SK-N-DZ (cell line): ENCODE measurements around the gene ARHGEF11.

Experiments
- DNase-seq: peaks from one replicate; pipeline ENCODE4 v3.0.0-alpha.2; 2015; ENCODE audit warnings: low spot score

Gene ARHGEF11

DNA sequence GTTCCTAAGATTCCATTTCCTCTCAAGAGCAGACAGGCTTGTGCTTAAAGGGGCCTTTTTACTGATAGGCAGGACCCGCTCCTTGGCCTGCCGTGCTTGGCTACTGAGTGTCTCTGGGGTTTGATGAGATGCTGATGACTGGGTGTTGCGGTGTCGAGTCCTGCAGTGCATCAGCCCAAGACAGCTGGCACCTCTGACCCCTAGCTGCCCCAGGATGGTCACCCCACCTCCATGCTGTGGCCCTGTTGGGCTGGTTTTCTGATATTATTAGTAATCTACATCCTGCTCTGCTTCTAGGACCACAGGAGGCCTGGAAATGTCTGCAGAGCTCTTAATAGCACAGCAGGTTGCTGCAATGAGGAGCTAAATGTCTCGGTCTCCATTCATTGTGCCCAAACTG is 96.4 kb downstream of the ARHGEF11 start:
- DNase-seq = no peak

DNA sequence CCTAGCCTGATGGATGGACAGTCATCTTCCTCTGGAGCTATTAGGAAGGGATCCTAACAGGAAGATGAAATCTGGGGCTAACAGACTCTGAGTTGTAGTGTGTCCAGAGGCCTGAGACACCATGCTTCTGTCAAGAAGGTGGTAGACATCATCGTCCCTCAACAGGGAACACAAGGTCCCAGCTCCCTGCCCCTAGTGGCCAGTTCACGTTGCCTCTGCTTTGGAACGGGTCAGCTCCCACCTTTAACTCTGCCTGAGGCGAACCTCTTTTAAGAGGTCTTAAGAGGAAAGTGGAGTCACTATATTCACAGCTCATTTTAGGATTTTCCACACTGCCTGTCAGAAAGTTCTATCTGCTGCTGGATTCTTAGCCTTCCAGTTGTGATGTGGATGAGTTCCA is 96.8 kb downstream of the ARHGEF11 start:
- no peak for DNase-seq

DNA sequence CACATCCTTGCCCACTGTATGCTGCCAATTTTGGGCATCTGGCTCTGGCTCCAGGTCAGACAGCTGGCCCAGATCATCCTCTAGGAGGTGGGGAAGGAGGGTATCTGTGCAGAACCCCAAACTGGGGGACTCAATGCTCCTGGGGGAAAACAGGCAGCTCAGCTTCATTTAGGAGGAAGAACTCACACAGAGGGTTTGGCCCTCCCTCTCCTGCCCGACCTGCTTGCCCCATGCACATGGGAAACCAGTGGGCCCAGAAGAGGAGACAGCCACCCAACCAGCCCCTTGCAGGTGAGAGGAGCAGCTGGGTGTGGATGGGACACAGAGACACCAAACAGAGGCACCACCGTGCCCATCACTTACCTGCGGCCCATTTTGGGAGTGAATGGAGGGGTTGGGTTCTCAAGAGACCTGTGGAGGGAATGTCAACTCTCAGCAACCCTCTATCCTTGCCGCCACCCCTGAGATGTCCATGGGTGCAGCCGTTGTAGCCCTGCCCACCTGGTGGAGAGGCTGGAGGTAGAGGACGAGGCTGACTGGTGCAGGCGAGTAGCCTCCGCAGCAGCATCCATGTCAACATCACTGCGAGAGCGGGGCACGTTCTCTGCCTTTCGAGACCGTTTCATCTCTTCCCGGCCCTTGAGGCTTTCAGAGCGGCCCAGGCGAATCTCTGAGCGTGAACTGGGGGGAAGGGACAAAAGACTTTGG is 97.6 kb downstream of the ARHGEF11 start:
- DNase-seq = no peak

DNA sequence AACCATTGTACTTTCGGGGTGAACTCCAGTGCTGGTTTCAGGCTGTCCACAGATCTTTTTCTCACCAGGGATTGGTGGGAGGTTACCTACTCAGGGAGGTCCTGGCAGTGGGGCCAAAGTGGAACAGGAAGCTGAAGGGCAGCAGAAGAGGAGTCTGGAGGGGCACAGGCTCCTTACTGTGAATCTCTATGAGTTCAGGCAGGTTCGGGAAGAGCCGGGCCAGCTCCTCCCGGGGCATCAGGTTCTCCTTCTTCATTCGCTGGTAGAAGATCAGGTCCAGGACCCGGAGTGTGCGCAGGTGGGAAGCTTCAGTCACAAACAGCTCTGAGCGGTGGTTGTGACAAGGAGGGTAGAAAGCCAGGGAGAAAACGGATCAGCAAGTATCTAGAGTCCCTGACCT is 98.4 kb downstream of the ARHGEF11 start:
- DNase-seq = no peak

DNA sequence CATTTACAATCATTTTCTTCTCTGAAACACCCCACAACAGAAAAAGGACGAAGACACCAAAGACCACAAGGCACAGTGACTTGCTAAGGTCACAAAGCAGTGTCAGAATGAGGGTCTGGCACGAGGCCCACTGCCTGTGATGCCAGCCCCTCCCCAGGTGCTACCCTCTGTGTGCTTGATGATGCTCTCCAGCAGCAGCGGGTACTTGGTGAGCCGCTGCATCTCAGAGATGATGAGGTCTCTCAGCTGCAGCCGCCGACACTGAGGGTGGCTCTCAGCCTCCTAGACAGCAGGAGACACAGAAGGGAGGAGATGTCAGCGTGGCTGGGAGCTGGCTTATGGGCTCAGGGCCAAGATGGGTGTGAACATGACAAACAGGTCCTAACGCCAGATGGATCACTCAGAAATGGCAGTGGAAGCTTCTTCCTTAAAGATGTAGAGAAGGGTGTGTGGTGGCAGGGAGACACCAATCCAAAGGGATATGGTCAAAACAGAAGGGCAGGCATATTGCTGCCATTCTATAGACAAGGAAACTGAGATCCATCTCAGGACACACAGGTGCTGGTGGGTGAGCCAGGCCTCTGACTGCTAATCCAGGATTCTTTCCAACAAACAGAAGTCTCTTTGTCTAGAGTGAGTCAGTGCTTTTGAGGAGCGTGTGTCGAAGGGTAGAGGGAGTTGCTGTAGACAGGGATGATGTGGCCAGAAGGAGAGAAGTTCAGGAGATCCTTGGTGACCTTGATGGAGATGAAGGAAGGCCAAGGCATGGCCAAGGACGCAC is 99.5 kb downstream of the ARHGEF11 start:
- no peak for DNase-seq

DNA sequence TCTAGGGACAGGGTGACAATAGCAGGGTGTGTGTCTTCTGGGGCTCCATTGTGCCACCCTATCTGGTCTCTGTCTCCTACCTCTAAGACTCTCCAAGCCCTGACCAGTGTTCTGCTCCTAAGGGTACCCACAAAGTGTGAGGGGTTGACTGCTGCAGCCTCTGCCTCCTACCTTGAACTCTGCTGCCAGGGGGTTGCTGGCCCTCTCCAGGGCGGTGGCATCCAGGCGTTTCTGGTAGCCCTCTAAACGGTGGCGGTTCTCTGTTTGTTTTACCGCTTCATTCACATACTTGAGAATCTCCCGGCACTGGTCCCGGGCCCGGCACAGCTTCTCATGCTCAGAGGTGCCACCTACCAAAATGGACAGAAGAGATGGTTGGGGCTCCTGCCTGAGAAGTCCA is 100.7 kb downstream of the ARHGEF11 start:
- DNase-seq = no peak

DNA sequence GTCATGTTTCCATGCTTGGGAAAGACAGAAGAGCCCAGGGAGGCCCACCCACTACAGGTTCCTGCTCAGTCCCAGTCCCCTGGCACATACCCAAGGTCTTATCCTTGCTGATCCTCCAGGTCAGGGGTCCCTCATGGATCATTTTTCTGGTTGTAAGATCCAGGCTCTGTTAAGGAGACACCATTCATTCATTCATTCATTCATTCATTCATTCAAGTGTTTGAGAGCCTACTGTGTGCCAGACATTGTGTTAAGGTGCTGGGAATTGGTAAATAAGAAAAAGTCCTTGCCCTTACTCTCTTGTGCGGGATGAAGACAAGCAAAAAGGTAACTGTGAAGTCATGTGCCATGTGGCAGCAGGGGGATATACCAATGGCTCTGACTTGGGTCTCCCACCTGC is 101.3 kb downstream of the ARHGEF11 start:
- no peak for DNase-seq

DNA sequence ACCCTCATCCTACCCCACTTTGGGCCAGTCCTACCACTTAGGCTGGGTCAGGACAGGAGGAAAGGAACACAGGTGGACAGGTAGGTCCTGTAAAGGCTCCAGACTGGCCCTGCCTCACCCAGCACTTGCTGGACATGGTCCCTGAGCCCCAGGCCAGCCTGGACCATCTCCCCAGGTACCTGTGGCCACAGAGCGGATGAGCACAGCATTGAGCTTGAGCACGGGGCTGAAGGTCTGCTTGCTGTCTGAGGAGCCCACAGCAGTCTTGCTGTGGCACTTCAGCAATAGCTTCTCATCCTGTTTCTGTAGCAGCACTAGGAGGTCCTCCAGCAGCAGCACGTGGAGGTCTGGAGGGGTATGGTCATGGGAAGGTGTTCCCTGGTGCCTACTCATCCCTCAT is 101.8 kb downstream of the ARHGEF11 start:
- DNase-seq = no peak

DNA sequence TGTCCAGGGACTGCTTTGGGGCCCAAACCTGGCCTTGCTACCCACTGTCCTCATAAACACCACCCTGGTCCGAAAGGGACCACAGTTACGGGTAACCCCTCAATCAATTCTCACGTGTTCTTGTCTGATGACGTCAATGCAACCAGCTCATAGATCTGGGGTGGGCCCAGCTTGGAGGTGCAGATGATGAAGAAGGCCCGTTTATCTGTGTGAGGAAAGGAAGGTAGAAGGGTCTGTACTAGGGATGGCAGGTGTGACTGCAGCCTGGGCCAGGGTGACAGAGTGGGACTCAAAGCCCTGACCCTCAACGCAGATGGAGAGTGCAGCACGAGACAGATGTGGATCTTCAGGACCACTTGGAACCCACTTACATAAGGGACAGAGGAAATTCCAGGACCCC is 103.0 kb downstream of the ARHGEF11 start:
- no peak for DNase-seq

DNA sequence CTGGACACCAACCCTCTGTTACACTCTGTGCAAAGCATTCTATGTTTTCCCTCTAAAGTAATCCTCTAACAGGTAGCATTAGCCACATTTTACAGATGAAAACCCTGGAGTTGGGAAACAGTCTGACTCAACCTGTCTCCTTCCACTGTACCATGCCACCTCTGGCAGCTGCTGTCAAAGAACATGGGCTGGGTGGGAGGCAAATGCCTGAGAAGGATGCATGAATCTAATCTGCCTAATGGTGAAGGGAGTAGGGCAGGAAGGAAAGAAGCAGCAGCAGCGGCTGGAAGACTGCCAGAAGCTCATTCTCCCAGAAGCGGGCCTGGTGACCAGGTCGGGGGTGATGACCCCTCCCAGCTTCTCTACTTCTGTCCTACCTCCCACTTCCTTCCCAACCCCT is 103.4 kb downstream of the ARHGEF11 start:
- no peak for DNase-seq

DNA sequence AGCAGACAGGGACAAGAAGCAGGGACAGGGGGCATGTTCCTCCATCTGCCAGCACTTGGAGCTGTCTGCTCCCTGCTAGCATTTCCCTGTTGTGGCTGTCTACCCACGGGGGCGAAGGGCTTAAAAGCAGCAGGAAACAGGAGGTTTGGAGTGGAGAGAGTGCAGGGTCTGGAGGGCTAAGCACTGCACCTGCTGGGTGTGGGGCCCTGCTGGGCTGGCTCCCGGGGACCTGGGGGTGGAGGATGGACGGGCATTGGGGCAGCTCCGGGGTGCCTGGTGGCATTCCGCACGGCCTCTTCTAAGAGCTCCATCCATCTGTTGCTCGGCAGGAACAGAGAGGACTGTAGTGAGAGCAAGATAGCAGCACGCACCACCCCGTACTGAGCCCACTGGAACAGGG is 103.9 kb downstream of the ARHGEF11 start:
- no peak for DNase-seq

DNA sequence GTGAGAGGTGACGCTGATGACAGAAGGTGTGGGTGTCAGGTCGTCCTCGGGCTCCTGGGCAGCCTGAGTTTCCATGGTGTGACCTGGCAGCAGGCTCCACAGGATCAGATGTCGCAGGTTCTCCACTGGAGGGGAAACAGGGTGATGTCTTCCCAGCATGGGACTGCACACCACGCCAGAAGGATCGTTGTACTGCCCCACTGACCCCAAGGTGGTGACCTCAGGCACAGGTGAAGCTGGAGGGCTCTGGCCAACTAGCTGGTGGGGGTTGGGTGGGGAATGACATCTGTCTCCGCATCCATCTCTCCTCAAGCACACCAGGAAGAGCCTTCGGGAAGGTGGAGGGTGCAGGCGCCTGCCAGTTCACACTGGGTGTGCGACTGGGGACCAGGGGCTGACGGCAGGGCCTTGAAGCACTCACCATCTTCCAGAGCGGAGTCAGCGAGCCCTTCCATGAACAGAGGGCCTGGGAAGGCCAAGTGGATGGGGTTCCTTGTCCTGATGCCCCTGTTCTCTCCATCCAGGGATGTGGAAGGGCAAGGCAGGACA is 105.7 kb downstream of the ARHGEF11 start:
- no peak for DNase-seq

DNA sequence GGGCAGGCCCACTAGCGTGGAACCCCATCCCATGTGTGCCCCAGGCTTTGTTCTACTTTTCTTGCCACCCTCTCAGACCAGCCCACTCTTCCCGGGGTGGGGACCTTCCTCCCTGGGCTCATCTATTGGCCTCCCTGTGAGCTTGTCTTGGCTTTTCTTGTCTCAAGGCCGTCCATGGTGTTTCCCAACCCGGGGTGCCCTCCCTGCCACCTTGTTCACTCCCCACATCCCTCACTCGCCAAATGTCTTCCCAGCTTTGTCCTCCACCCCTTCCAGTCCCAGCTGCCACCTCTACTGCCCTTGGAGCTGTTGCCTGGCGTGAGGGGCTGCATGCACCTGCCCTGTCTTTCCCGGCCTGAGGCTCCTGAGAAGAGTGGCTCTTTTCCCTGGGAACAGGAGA is 106.7 kb downstream of the ARHGEF11 start:
- no peak for DNase-seq

DNA sequence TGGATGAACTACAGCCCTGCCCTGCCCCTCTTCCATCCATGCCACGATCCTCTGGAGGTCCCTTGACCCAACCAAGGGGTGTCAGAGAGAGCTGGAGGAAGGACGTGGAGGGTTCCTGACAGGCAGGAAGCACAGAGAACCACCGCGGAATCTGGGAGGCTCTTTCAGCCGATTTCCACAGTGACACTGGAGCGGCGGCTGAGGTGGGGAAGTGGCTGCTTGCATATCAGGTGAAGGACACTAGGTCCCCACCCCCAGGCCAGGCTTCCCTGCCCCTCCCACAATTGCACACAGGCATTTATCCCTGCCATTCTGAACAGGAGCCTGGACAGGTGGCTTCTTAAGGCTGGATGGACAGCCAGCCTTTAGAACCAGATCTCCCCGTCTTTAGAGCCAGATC is 107.7 kb downstream of the ARHGEF11 start:
- no peak for DNase-seq

DNA sequence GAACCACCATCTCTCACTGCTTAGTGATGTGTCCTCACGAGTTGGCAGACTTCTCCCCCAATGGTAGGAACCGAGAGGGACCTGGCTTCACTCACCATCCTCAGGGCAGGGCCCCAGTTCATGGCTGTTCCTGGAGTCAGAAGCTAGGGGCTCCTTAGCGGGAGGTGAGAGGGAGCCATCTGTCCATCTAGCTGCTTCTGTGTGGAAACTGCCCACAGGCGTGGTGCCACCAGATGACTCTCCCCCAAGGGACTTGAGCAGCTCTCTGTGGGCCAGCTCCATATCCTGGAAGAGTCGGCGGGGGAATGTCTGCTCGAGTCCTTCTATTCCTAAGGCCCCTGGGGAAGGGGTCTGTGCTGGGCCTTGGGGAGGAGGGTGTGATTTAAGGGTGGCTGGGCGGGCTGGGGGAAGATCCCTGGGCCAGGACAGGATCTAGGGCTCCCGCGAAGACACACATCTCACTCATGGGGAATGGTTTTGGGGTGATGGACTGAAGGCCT is 108.8 kb downstream of the ARHGEF11 start:
- no peak for DNase-seq

DNA sequence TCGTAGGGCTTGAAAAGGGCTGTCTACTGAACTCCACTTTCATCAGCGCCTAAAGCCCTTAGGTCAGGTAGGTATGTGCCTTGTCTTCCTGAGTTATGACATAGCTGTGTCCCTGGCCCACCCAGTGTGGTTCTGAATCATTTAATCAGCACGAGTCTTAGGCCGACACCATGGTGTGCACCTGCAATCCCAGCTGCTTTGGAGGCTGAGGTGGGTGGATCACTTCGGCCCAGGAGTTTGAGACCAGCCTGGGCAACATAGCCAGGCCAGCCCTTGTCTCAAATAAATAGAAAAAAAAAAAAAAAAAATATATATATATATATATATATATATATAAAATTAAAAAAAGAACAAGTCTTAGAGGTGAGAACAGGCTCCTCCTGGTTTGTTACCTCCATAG is 109.4 kb downstream of the ARHGEF11 start:
- DNase-seq = no peak

DNA sequence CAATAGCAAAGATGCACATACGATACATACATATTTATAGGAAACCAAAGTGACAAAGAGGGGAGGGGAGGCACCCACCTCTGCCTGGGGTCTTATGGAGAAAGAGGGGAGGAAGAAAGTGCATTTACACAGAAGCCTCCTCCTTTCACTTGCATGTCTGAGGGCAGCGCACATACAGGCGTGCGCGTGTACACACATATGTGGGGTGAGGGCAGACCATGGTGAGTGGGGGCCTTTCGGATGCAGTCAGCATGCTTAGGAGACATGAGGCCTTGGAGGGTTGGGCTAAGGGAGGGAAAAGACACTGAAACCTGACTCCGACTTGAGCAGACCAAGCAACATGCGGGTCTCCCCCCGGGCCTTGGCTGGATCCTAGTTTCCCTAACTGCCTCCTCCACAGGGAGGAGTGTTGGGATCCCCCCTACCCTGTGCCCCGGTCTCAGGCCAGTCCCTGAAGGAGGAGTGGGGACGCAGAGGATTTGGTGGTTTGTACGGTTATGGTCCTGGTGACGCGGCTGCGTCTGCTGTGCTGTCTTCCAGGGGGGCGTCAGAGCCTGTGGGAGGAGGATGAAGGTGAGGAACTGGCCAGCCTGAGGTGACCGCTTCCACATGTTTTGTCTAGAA is 109.9 kb downstream of the ARHGEF11 start:
- no peak for DNase-seq

DNA sequence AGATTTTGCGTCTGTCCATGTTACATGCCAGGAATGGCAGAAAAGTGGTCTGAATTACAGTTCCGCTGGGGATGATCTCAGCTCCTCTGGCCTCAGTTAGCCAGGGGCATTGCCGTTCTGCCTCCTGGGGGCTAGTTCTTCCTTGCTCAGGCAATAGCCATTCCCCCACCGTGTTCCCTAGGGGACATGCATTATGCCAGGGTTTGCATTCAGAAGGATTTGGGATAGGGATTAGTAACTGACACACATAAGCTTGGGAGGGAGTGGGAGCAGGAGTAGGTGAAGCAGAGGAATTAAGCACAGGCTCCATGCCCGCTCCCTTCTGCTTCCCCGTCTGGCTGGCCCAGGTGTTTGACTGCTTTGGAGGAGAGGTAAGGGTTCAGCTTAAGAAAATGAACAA is 112.4 kb downstream of the ARHGEF11 start:
- no peak for DNase-seq

DNA sequence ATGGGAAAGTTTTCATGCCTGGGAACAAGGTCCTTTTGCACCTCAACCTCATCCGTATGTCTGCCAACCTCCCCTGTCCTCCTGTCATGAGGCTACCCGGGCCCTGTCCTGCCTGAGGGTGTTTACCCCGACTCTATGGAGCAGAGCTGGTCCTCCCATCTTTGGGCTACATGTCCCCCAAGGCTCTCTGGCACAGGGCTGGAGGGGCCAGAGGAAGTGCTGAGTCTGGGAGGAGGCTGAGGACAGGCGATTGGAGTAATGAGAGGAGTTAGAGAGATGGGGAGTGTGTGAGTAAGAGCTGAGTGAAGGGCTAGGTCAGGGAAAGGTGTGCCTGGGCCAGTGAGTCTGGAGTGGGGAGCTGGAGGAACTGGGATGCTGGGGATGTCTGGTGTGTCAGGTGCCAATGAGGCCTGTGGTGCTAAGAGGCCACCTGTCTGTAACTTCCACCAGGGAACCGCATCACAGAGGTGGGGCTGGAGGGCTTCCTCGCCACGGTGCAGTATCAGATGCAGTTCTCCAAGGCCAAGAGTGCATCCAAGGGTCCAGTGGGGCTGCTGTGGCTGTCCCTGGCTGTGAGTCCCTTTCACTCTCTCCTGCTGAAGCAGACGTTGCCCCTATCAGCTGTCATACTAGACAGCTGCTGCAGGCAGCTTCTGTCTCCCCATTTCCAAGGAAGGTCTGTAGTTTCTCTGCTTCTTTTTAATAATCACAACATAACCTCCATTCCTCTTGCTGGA is 113.4 kb downstream of the ARHGEF11 start:
- DNase-seq = no peak

DNA sequence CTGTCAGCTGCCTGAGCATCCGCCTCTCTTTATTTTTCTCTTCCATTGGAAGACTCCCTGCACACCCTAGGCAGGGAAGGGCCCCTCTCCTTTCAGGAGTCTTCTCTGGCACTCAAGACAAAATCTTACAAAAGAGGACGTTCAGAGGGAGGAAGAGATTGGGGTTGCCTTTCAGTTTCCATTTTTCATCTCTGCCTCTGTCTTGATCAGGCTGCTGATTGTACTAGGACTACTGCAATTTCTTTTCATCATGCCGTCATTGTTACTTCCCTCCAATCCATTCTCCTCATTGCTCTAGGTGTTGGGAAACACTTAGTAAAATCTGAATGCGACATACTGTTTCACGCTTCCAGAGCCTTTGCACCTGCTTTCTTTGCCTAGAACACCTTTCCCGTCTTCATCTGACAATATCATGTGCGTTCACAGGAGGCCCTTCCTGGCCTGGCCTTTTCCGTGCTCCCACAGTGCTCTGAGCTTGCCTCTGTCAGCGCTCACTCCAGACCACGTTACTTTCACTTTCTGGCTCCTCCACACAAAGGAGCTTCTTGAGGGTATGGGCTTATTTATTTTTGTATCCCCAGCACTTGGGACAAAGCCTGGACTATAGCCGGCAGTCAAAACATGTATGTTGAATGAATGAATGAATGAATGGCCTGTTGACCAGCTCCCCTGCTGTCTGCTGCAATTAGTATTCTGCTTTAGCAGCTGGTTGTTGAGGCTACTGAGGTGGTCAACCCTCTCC is 114.2 kb downstream of the ARHGEF11 start:
- no peak for DNase-seq

DNA sequence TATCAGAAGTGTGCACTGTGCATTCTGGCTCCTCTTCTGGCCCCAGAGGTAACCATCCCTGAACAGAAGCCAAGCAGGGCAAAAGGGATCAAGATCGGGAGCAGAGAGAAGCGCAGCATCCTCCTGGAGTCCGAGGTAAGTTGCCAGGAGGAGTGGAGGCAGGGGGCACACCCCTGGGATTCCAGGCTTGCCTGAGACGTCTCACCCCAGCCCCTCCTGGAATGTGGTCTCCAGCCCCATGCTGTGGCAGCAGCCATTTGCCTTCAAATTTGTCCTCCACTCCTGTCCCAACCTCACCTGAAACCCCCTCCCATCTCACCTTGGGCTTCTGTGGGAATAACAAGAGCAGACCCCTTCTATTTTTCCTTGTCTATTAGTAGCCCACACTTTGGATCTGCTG is 115.1 kb downstream of the ARHGEF11 start:
- no peak for DNase-seq
